Ovary (tissue), 9 donors: ENCODE results near the gene PYDC1. TPM values are rescaled to one million over a fixed set of nuclear protein-coding genes. Genes with fewer than 3 reads are reported as not detected.

Experiments used
- DNase-seq, 5 donors: peaks; one replicate each; pipeline ENCODE4 v3.0.0-alpha.2; 2019 to 2020
- H3K27ac ChIP-seq, 2 donors: fragments of 200-600 bp; one replicate each; pipeline versions ENCODE4 v1.5.1 to v1.8.0; 2019 to 2022
- H3K27me3 ChIP-seq: fragments of 200-600 bp; one replicate; pipeline ENCODE4 v1.8.0; 2022
- H3K36me3 ChIP-seq: fragments of 200-600 bp; sonication (generic); one replicate; pipeline ENCODE4 v1.5.1; 2019
- H3K4me1 ChIP-seq: one replicate; pipeline ENCODE4 v1.8.1; 2013; ENCODE audit warnings: mild to moderate bottlenecking, moderate library complexity; ENCODE audit not compliant: insufficient read depth
- H3K4me3 ChIP-seq: fragments of 200-600 bp; sonication (generic); one replicate; pipeline ENCODE4 v1.5.1; 2017
- H3K9me3 ChIP-seq, 2 donors: fragments of 200-600 bp in 1 of 2; sonication (generic) in 1 of 2; one replicate each; pipeline versions ENCODE4 v1.5.1 to v1.8.1; 2013 to 2019; ENCODE audit warnings: mild to moderate bottlenecking in 1 of 2, moderate library complexity in 1 of 2
- CTCF ChIP-seq, 3 donors: fragments of 450-650 bp in 2 of 3; fragments of 200-600 bp in 1 of 3; IDR thresholded peaks; one replicate each; pipeline versions ENCODE4 v1.5.1 to v1.8.0; 2016 to 2022; ENCODE audit warnings: antibody characterized with exemption in 3 of 3, mild to moderate bottlenecking in 1 of 3
- EP300 ChIP-seq: sonication (generic); formaldehyde crosslinking; IDR thresholded peaks from one replicate; pipeline ENCODE4 v1.6.1; 2017; ENCODE audit warnings: antibody characterized with exemption
- POLR2A ChIP-seq: fragments of 450-650 bp; IDR thresholded peaks from one replicate; pipeline ENCODE4 v1.6.1; 2017; ENCODE audit warnings: antibody characterized with exemption, mild to moderate bottlenecking, moderate library complexity
- WGBS, 3 donors: extraction: QIAGEN DNeasy Blood & Tissue Kit in 1 of 3; methylation state at CpG; one replicate each; pipeline versions ENCODE4 v1.1.5 to v1.1.7; 2013 to 2017; 5-methylcytosine and 5-hydroxymethylcytosine counted together
- intact Hi-C, 4 donors: fragments of 100-400 bp; cut with DNase I; formaldehyde crosslinking; loops; one replicate each; pipeline versions ENCODE4 v1.11.0 to v1.15.1; 2022 to 2023
- polyA plus RNA-seq, 2 donors: library from polyadenylated mRNA; stranded (reverse); fragments of 200-250 nt in 1 of 2; fragments of 350-450 nt in 1 of 2; fragmentation: Illumina TruSeq in 1 of 2; extraction: RNeasy Lipid Tissue Mini Kit (QIAGEN cat#74804) in 1 of 2; gene quantifications; one replicate each; pipeline ENCODE4 v1.2.3, GENCODE V29; 2013 to 2014
- total RNA-seq, 7 donors: library from RNA; depleted of rRNA in 2 of 7; stranded (reverse); fragments of >200 nt in 2 of 7; fragmentation: NEBNext Ultra II Directional in 3 of 7; extraction: Animal tissue kit (Norgen Biotek cat#: 25700) in 3 of 7; gene quantifications; one replicate each; pipeline versions ENCODE4 v1.1.0 to v1.2.4, GENCODE V29; 2016 to 2023
- donor health status: DM: no; HTN: no; CAD: no; lungs with moderate emphysema.
- donor health status: DM: no; HTN: no; CAD: no.
- donor health status: Bipolar disorder and iron deficiency.
- donor health status: DM: yes; HTN: yes; CAD: no.
- donor health status: DM: no; HTN: no; CAD: no.
- donor health status: DM: yes; HTN: yes; CAD: no.

The PYDC1 gene
- total and polyA plus RNA-seq, 9 donors = not detected

- Histone ChIP-seq H3K36me3 (no peaks in the 10 kb centered on the region), H3K4me3 (no peak overlapping the region), H3K9me3 (no peaks in the 10 kb centered on the region), H3K27ac (no peak overlapping the region), H3K4me1 (peaks cover 2% of the 10 kb centered on the region), H3K27me3 (no peaks in the 10 kb centered on the region)
- 80 to 87% (median 81%) methylated on average over 80 of the region's 80 CpGs for WGBS, 3 donors
- TF ChIP-seq POLR2A (no peak), CTCF (IDR thresholded peaks at IDR 0.05) (no peak), EP300 (no peak)
- intact Hi-C loops = no loop called here
- no peak for DNase-seq
Observed at GRCh38 chr16:31224092-31224955, 7.4 kb upstream of the PYDC1 start.

- no peak overlapping the region for H3K4me3 ChIP-seq
- no peak overlapping the region for H3K27ac ChIP-seq
- no peaks in the 10 kb centered on the region for H3K36me3 ChIP-seq
- H3K4me1 ChIP-seq = peaks cover 2% of the 10 kb centered on the region
- H3K27me3 ChIP-seq = no peaks in the 10 kb centered on the region
- 83 to 95% (median 91%) methylated on average over 4 to 5 of the region's 5 CpGs for WGBS, 3 donors
- TF ChIP-seq EP300 = no peak
- no peak for TF ChIP-seq CTCF (IDR thresholded peaks at IDR 0.05)
- no peak for TF ChIP-seq POLR2A
- no peak for DNase-seq
- intact Hi-C loops = no loop called here
- no peaks in the 10 kb centered on the region for H3K9me3 ChIP-seq
Observed at GRCh38 chr16:31223044-31223443, 6.1 kb upstream of the PYDC1 start.

- DNase-seq = no peak
- Histone ChIP-seq H3K4me1 (peaks cover 3% of the 10 kb centered on the region), H3K9me3 (no peaks in the 10 kb centered on the region), H3K36me3 (no peaks in the 10 kb centered on the region), H3K27ac (no peak overlapping the region), H3K4me3 (no peak overlapping the region), H3K27me3 (no peaks in the 10 kb centered on the region)
- TF ChIP-seq POLR2A (no peak), EP300 (no peak), CTCF (IDR thresholded peaks at IDR 0.05) (no peak)
- intact Hi-C loops = no loop called here
- WGBS, 3 donors = 69 to 76% (median 69%) methylated on average over 12 of the region's 12 CpGs
Observed at GRCh38 chr16:31221357-31222160, 4.6 kb upstream of the PYDC1 start.

GRCh38 chr16:31219154-31219741 is 2.3 kb upstream of the PYDC1 start:
- no peaks in the 10 kb centered on the region for H3K27me3 ChIP-seq
- H3K4me1 ChIP-seq = peaks cover 14% of the 10 kb centered on the region
- TF ChIP-seq EP300 (no peak), POLR2A (no peak), CTCF (IDR thresholded peaks at IDR 0.05) (no peak)
- no peak overlapping the region for H3K27ac ChIP-seq
- H3K36me3 ChIP-seq = no peaks in the 10 kb centered on the region
- intact Hi-C loops = loop anchor here in 1 of 4 donors (10.0 kb wide), 1 partner anchor 476 kb away; no protein-coding TSS in a partner anchor
- WGBS, 3 donors = 72 to 88% (median 76%) methylated on average over 15 of the region's 15 CpGs
- no peaks in the 10 kb centered on the region for H3K9me3 ChIP-seq
- no peak overlapping the region for H3K4me3 ChIP-seq
- no peak for DNase-seq
